Esophagus squamous epithelium (tissue), 4 donors: ENCODE results near the gene BABAM2.

Source experiments
- CTCF ChIP-seq, 6 experiments: fragments of 450-650 bp in 4 of 6; fragments of 200-600 bp in 2 of 6; sonication (generic) in 2 of 6; IDR thresholded peaks; one replicate each; pipeline ENCODE4 v1.5.1; 2016 to 2019; ENCODE audit warnings: antibody characterized with exemption in 6 of 6, mild to moderate bottlenecking in 4 of 6, moderate library complexity in 4 of 6
- POLR2A ChIP-seq, 4 donors: fragments of 450-650 bp; IDR thresholded peaks; one replicate each; pipeline ENCODE4 v1.6.1; 2017; ENCODE audit warnings: antibody characterized with exemption in 4 of 4, mild to moderate bottlenecking in 4 of 4, moderate library complexity in 3 of 4

GRCh38 chr2:28234807-28235206 is 344.3 kb downstream of the BABAM2 start:
- TF ChIP-seq CTCF (IDR thresholded peaks at IDR 0.05) (no peak), POLR2A (IDR thresholded peaks at IDR 0.05) (no peak)
